NCI-H2227 (cell line): ENCODE results near the gene KCNJ10.
A peak's percentile ranks its signal among the peaks of the same experiment; 100 is the strongest.

Experiments used
- DNase-seq: peaks from one replicate; lab custom pipeline; 2025; ENCODE audit not compliant: unreplicated experiment; lab: John Stamatoyannopoulos, UW

The KCNJ10 gene

GRCh38 chr1:160099716-160100375 lies 29.9 kb upstream of the KCNJ10 start:
- no peak for DNase-seq

- peak; percentile 96 for DNase-seq
Measured at GRCh38 chr1:160098852-160099561, 29.0 kb upstream of the KCNJ10 start.

GRCh38 chr1:160097911-160098851 lies 28.2 kb upstream of the KCNJ10 start, which contains the start of gene IGSF8:
TSS of gene IGSF8 (minus strand) at chr1:160098619. CDS start at chr1:160098472, 147 bp downstream.
- peak; percentile 95 for DNase-seq

GRCh38 chr1:160097151-160097910 lies 27.4 kb upstream of the KCNJ10 start:
- DNase-seq = no peak

GRCh38 chr1:160096274-160097116 lies 26.5 kb upstream of the KCNJ10 start:
- DNase-seq = no peak

GRCh38 chr1:160095382-160096105 lies 25.6 kb upstream of the KCNJ10 start:
- DNase-seq = no peak

- DNase-seq = no peak
Measured at GRCh38 chr1:160094806-160095205, 24.8 kb upstream of the KCNJ10 start.

- DNase-seq = no peak
Measured at GRCh38 chr1:160094291-160094625, 24.3 kb upstream of the KCNJ10 start.

- DNase-seq = no peak
Measured at GRCh38 chr1:160093624-160094290, 23.8 kb upstream of the KCNJ10 start.

GRCh38 chr1:160093069-160093395 lies 23.1 kb upstream of the KCNJ10 start:
- no peak for DNase-seq

- DNase-seq = no peak
Measured at GRCh38 chr1:160092366-160093068, 22.6 kb upstream of the KCNJ10 start.

GRCh38 chr1:160091666-160092223 lies 21.8 kb upstream of the KCNJ10 start:
- no peak for DNase-seq

GRCh38 chr1:160090760-160091159 lies 20.8 kb upstream of the KCNJ10 start:
- no peak for DNase-seq

GRCh38 chr1:160089883-160090282 lies 19.9 kb upstream of the KCNJ10 start:
- no peak for DNase-seq

GRCh38 chr1:160087118-160087662 lies 17.2 kb upstream of the KCNJ10 start:
- no peak for DNase-seq

- no peak for DNase-seq
Measured at GRCh38 chr1:160086456-160086892, 16.5 kb upstream of the KCNJ10 start.

- DNase-seq = peak; percentile 80
Measured at GRCh38 chr1:160085686-160086455, 15.9 kb upstream of the KCNJ10 start.
